Right lobe of liver (tissue), 6 donors: ENCODE measurements around the gene MAP3K4. TPM values are rescaled to one million over a fixed set of nuclear protein-coding genes. Genes with fewer than 3 reads are reported as not detected.
A peak's percentile ranks its signal among the peaks of the same experiment; 100 is the strongest.

Experiments
- ATAC-seq, 4 donors: fragments of 200-7000 bp; cut with Tn5 transposase; one replicate each; pipeline ENCODE4 v1.9.1; 2020; ENCODE audit warnings: mild to moderate bottlenecking in 4 of 4, moderate library complexity in 4 of 4
- DNase-seq, 3 donors: peaks; one replicate each; pipeline ENCODE4 v3.0.0-alpha.2; 2020
- H3K27ac ChIP-seq, 3 donors: fragments of 200-600 bp; one replicate each; pipeline ENCODE4 v1.8.0; 2022
- H3K27me3 ChIP-seq, 2 donors: fragments of 200-600 bp; one replicate each; pipeline ENCODE4 v1.8.0; 2022
- H3K36me3 ChIP-seq, 4 donors: fragments of 200-600 bp; sonication (generic) in 1 of 4; one replicate each; pipeline versions ENCODE4 v1.5.1 to v1.8.0; 2017 to 2022; ENCODE audit warnings: control low read depth in 1 of 4
- H3K4me1 ChIP-seq, 4 donors: fragments of 200-600 bp; sonication (generic) in 1 of 4; one replicate each; pipeline versions ENCODE4 v1.5.1 to v1.8.0; 2017 to 2022; ENCODE audit warnings: control low read depth in 1 of 4
- H3K4me3 ChIP-seq, 3 donors: fragments of 200-600 bp; one replicate each; pipeline ENCODE4 v1.8.0; 2022
- H3K9me3 ChIP-seq, 4 donors: fragments of 200-600 bp; sonication (generic) in 1 of 4; one replicate each; pipeline versions ENCODE4 v1.5.1 to v1.8.0; 2017 to 2022; ENCODE audit warnings: control low read depth in 1 of 4
- CTCF ChIP-seq, 4 donors: fragments of 200-600 bp in 3 of 4; fragments of 450-650 bp in 1 of 4; IDR thresholded peaks; one replicate each; pipeline versions ENCODE4 v1.5.1 to v1.8.0; 2016 to 2022; ENCODE audit warnings: antibody characterized with exemption in 4 of 4, mild to moderate bottlenecking in 2 of 4
- POLR2A ChIP-seq: fragments of 450-650 bp; IDR thresholded peaks from one replicate; pipeline ENCODE4 v1.6.1; 2017; ENCODE audit warnings: antibody characterized with exemption, mild to moderate bottlenecking
- WGBS: methylation state at CpG from one replicate; pipeline ENCODE4 v1.1.6; 2018; ENCODE audit warnings: low coverage, low lambda C conversion rate; ENCODE audit not compliant: insufficient coverage; ENCODE audit errors: missing lambda C conversion rate; 5-methylcytosine and 5-hydroxymethylcytosine counted together
- intact Hi-C, 2 donors: fragments of 100-400 bp; cut with DNase I; formaldehyde crosslinking; loops; one replicate each; pipeline versions ENCODE4 v1.11.2 to v1.14.1; 2022
- total RNA-seq, 6 experiments: library from RNA; depleted of rRNA in 2 of 6; stranded (reverse); fragments of >200 nt in 2 of 6; fragmentation: NEBNext Ultra II Directional in 3 of 6; extraction: Animal tissue kit (Norgen Biotek cat#: 25700) in 3 of 6; gene quantifications; one replicate each; pipeline versions ENCODE4 v1.1.0 to v1.2.4, GENCODE V29; 2016 to 2023
- donor health status: DM: no; HTN: yes; CAD: no.
- donor health status: DM: no; HTN: no; CAD: no.
- donor health status: DM: no; HTN: no; CAD: no.
- donor health status: DM: no; HTN: yes; CAD: no.
- donor health status: DM: no; HTN: yes; CAD: no.

The MAP3K4 gene
- total RNA-seq, 6 experiments from 2014 or later: 9.4 to 20.5 (median 13.1) TPM

GRCh38 chr6:161143663-161144430, 152.3 kb downstream of the MAP3K4 start:
- H3K4me1 ChIP-seq: no peaks in the 10 kb centered on the region
- no peaks in the 10 kb centered on the region for H3K9me3 ChIP-seq
- 67% methylated on average over 5 of the region's 11 CpGs for WGBS
- peak in 2 of 4 donors; percentile 21 to 35 for ATAC-seq
- H3K4me3 ChIP-seq: no peak overlapping the region
- no peaks in the 10 kb centered on the region for H3K36me3 ChIP-seq
- DNase-seq: no peak
- H3K27me3 ChIP-seq: no peaks in the 10 kb centered on the region
- TF ChIP-seq CTCF (IDR thresholded peaks at IDR 0.05) (no peak), POLR2A (no peak)
- no peak overlapping the region for H3K27ac ChIP-seq
- intact Hi-C loops: no loop called here

- Histone ChIP-seq H3K27me3 (no peaks in the 10 kb centered on the region), H3K4me3 (no peak overlapping the region), H3K4me1 (no peaks in the 10 kb centered on the region), H3K9me3 (no peaks in the 10 kb centered on the region), H3K36me3 (no peaks in the 10 kb centered on the region), H3K27ac (no peak overlapping the region)
- 84% methylated on average over 5 of the region's 5 CpGs for WGBS
- DNase-seq: peak in 1 of 3 donors; percentile 13
- intact Hi-C loops: loop anchor here in 1 of 2 donors (10.0 kb wide), 1 partner anchor 225 kb away; no protein-coding TSS in a partner anchor
- no peak for TF ChIP-seq CTCF (IDR thresholded peaks at IDR 0.05)
- no peak for ATAC-seq
Measured at GRCh38 chr6:161150136-161150535, 158.6 kb downstream of the MAP3K4 start.

GRCh38 chr6:161150566-161150965, 159.0 kb downstream of the MAP3K4 start:
- DNase-seq: peak in 1 of 3 donors; percentile 23
- no peak for TF ChIP-seq POLR2A
- no peak for TF ChIP-seq CTCF (IDR thresholded peaks at IDR 0.05)
- Histone ChIP-seq H3K4me3 (no peak overlapping the region), H3K27me3 (no peaks in the 10 kb centered on the region), H3K36me3 (no peaks in the 10 kb centered on the region), H3K4me1 (no peaks in the 10 kb centered on the region), H3K27ac (no peak overlapping the region), H3K9me3 (no peaks in the 10 kb centered on the region)
- intact Hi-C loops: loop anchor here in 1 of 2 donors (10.0 kb wide), 1 partner anchor 224 kb away; no protein-coding TSS in a partner anchor
- 100% methylated on average over 2 of the region's 8 CpGs for WGBS
- no peak for ATAC-seq

GRCh38 chr6:161151059-161151645, 159.6 kb downstream of the MAP3K4 start:
- DNase-seq: peak in 1 of 3 donors; percentile 27
- intact Hi-C loops: loop anchor here in 1 of 2 donors (10.0 kb wide), 1 partner anchor 224 kb away; no protein-coding TSS in a partner anchor
- Histone ChIP-seq H3K9me3 (no peaks in the 10 kb centered on the region), H3K4me3 (no peak overlapping the region), H3K27ac (no peak overlapping the region), H3K27me3 (no peaks in the 10 kb centered on the region), H3K4me1 (no peaks in the 10 kb centered on the region), H3K36me3 (no peaks in the 10 kb centered on the region)
- TF ChIP-seq CTCF (IDR thresholded peaks at IDR 0.05) (no peak), POLR2A (no peak)
- no peak for ATAC-seq
- 88% methylated on average over 3 of the region's 18 CpGs for WGBS
